Measurements from ENCODE around the gene TERB1.

Gene TERB1

GRCh38 chr16:66847533-66848067 is 46.2 kb upstream of the TERB1 start:
- Mint-ChIP-seq H3K36me3 (ENCODE audit: low read depth) (no peaks in the 10 kb centered on the region), H3K9me3 (no peaks in the 10 kb centered on the region), H3K27ac (no peak overlapping the region), H3K4me1 (peaks cover 5% of the 10 kb centered on the region), H3K4me3 (no peak overlapping the region), H3K27me3 (ENCODE audit: low read depth, poor library complexity) (peaks cover 65% of the 10 kb centered on the region)
- no peak for TF ChIP-seq CTCF (IDR thresholded peaks at IDR 0.05)
- no peak for DNase-seq

GRCh38 chr16:66846831-66847230 is 45.4 kb upstream of the TERB1 start:
- no peak for DNase-seq
- Mint-ChIP-seq H3K36me3 (ENCODE audit: low read depth) (no peaks in the 10 kb centered on the region), H3K4me1 (peaks cover 5% of the 10 kb centered on the region), H3K27ac (no peak overlapping the region), H3K27me3 (ENCODE audit: low read depth, poor library complexity) (peaks cover 73% of the 10 kb centered on the region), H3K9me3 (no peaks in the 10 kb centered on the region), H3K4me3 (no peak overlapping the region)
- TF ChIP-seq CTCF (IDR thresholded peaks at IDR 0.05) = no peak

GRCh38 chr16:66846266-66846665 is 44.9 kb upstream of the TERB1 start:
- H3K4me3 Mint-ChIP-seq = no peak overlapping the region
- H3K36me3 Mint-ChIP-seq (ENCODE audit: low read depth) = no peaks in the 10 kb centered on the region
- H3K27ac Mint-ChIP-seq = no peak overlapping the region
- H3K27me3 Mint-ChIP-seq (ENCODE audit: low read depth, poor library complexity) = peaks cover 74% of the 10 kb centered on the region
- DNase-seq = no peak
- H3K9me3 Mint-ChIP-seq = no peaks in the 10 kb centered on the region
- no peak for TF ChIP-seq CTCF (IDR thresholded peaks at IDR 0.05)
- peaks cover 5% of the 10 kb centered on the region for H3K4me1 Mint-ChIP-seq

GRCh38 chr16:66845791-66846221 is 44.4 kb upstream of the TERB1 start:
- Mint-ChIP-seq H3K36me3 (ENCODE audit: low read depth) (no peaks in the 10 kb centered on the region), H3K4me1 (peaks cover 2% of the 10 kb centered on the region), H3K9me3 (no peaks in the 10 kb centered on the region), H3K4me3 (peak overlapping the region; percentile 65), H3K27ac (no peak overlapping the region), H3K27me3 (ENCODE audit: low read depth, poor library complexity) (peaks cover 79% of the 10 kb centered on the region)
- no peak for DNase-seq
- TF ChIP-seq CTCF (IDR thresholded peaks at IDR 0.05) = no peak

GRCh38 chr16:66845080-66845410 is 43.7 kb upstream of the TERB1 start:
- no peaks in the 10 kb centered on the region for H3K4me1 Mint-ChIP-seq
- peak overlapping the region; percentile 65 for H3K4me3 Mint-ChIP-seq
- H3K36me3 Mint-ChIP-seq (ENCODE audit: low read depth) = no peaks in the 10 kb centered on the region
- peaks cover 84% of the 10 kb centered on the region for H3K27me3 Mint-ChIP-seq (ENCODE audit: low read depth, poor library complexity)
- no peak overlapping the region for H3K27ac Mint-ChIP-seq
- H3K9me3 Mint-ChIP-seq = no peaks in the 10 kb centered on the region
- no peak for TF ChIP-seq CTCF (IDR thresholded peaks at IDR 0.05)
- no peak for DNase-seq

GRCh38 chr16:66844342-66845079 is 43.1 kb upstream of the TERB1 start, which contains the start of gene CA7:
Gene CA7, plus strand, starts transcription at chr16:66844414. Its CDS starts 74 bp downstream, at chr16:66844488.
- no peaks in the 10 kb centered on the region for H3K4me1 Mint-ChIP-seq
- no peaks in the 10 kb centered on the region for H3K36me3 Mint-ChIP-seq (ENCODE audit: low read depth)
- H3K9me3 Mint-ChIP-seq = peaks cover under 1% of the 10 kb centered on the region
- peak; percentile 51 for DNase-seq
- peaks cover 90% of the 10 kb centered on the region for H3K27me3 Mint-ChIP-seq (ENCODE audit: low read depth, poor library complexity)
- TF ChIP-seq CTCF (IDR thresholded peaks at IDR 0.05) = no peak
- H3K27ac Mint-ChIP-seq = no peak within 1 kb of the TSS
- peak within 1 kb of the TSS; percentile 82 for H3K4me3 Mint-ChIP-seq

Measured in nephron progenitor cell (in vitro differentiated cells).